Astrocyte (in vitro differentiated cells and primary cell): ENCODE data around the gene ODF4. TPM values are rescaled to one million over a fixed set of nuclear protein-coding genes. Genes with fewer than 3 reads are reported as not detected.

Experiments used
- DNase-seq: peaks from one replicate; pipeline ENCODE4 v3.0.0-alpha.2; 2010; ENCODE audit warnings: low read depth
- FAIRE-seq: peaks from 2 replicates; lab custom pipeline; 2011; peaks lifted over from hg19 to GRCh38; lab: Jason Lieb, UNC
- H2AFZ ChIP-seq: 2 replicates; pipeline ENCODE4 v1.6.0; 2012; ENCODE audit warnings: low read depth, low read length, inconsistent platforms
- H3K27ac ChIP-seq: 2 replicates; pipeline ENCODE4 v1.5.1; 2011; ENCODE audit warnings: low read depth, low read length, inconsistent platforms
- H3K27me3 ChIP-seq: 2 replicates; pipeline ENCODE4 v1.6.0; 2011; ENCODE audit warnings: low read length, inconsistent platforms; ENCODE audit not compliant: insufficient read depth
- H3K36me3 ChIP-seq: 2 replicates; pipeline ENCODE4 v1.5.1; 2011; ENCODE audit warnings: low read length, inconsistent platforms; ENCODE audit not compliant: insufficient read depth
- H3K4me1 ChIP-seq: 2 replicates; pipeline ENCODE4 v1.5.1; 2011; ENCODE audit warnings: low read length, inconsistent platforms; ENCODE audit not compliant: insufficient read depth
- H3K4me2 ChIP-seq: 2 replicates; pipeline ENCODE4 v1.6.0; 2012; ENCODE audit warnings: low read length, inconsistent platforms
- H3K4me3 ChIP-seq: 2 replicates; pipeline ENCODE4 v1.5.1; 2011; ENCODE audit warnings: low read depth, mild to moderate bottlenecking, low read length, inconsistent platforms; ENCODE audit not compliant: insufficient read depth
- H3K79me2 ChIP-seq: 2 replicates; pipeline ENCODE4 v1.6.0; 2012; ENCODE audit warnings: mild to moderate bottlenecking, low read length, inconsistent platforms; ENCODE audit not compliant: insufficient read depth
- H3K9ac ChIP-seq: 2 replicates; pipeline ENCODE4 v1.6.0; 2012; ENCODE audit warnings: mild to moderate bottlenecking, low read length, inconsistent platforms
- H3K9me3 ChIP-seq: 2 replicates; pipeline ENCODE4 v1.5.1; 2012; ENCODE audit warnings: low read depth, mild to moderate bottlenecking, low read length, inconsistent platforms; ENCODE audit not compliant: insufficient read depth
- H4K20me1 ChIP-seq: 2 replicates; pipeline ENCODE4 v1.6.0; 2012; ENCODE audit warnings: low read length, inconsistent platforms; ENCODE audit not compliant: insufficient read depth
- H3K27ac Mint-ChIP-seq: one replicate; pipeline ENCODE4 v1.8.0; 2021; ENCODE audit warnings: mild to moderate bottlenecking, mixed read lengths; ENCODE audit not compliant: unreplicated experiment
- H3K27me3 Mint-ChIP-seq: one replicate; pipeline ENCODE4 v1.8.0; 2021; ENCODE audit warnings: low read depth, mixed read lengths; ENCODE audit not compliant: unreplicated experiment
- H3K36me3 Mint-ChIP-seq: one replicate; pipeline ENCODE4 v1.8.0; 2021; ENCODE audit warnings: low read depth, mixed read lengths; ENCODE audit not compliant: unreplicated experiment
- H3K4me1 Mint-ChIP-seq: one replicate; pipeline ENCODE4 v1.8.0; 2021; ENCODE audit warnings: low read depth, mixed read lengths; ENCODE audit not compliant: unreplicated experiment
- H3K4me3 Mint-ChIP-seq: one replicate; pipeline ENCODE4 v1.8.0; 2021; ENCODE audit warnings: mild to moderate bottlenecking, moderate library complexity, mixed read lengths; ENCODE audit not compliant: unreplicated experiment
- H3K9me3 Mint-ChIP-seq: one replicate; pipeline ENCODE4 v1.8.0; 2021; ENCODE audit warnings: mild to moderate bottlenecking, mixed read lengths; ENCODE audit not compliant: unreplicated experiment
- EZH2 ChIP-seq: IDR thresholded peaks from 2 replicates; pipeline ENCODE4 v1.6.1; 2012; ENCODE audit warnings: mild to moderate bottlenecking, low read length, inconsistent platforms; ENCODE audit not compliant: insufficient read depth
- total RNA-seq: library from RNA; stranded (reverse); gene quantifications from 2 replicates; pipeline ENCODE4 v1.2.1, GENCODE V29; 2021
- TF ChIP-seq, protein P1 (sequence below): IDR thresholded peaks from 2 replicates; pipeline ENCODE4 v1.5.1; 2011; ENCODE audit warnings: low read depth, mild to moderate bottlenecking, inconsistent platforms, low read length, moderate library complexity; ENCODE audit not compliant: insufficient read depth

Gene ODF4
- total RNA-seq, 1 donor from 2014 or later, result not detected

DNA sequence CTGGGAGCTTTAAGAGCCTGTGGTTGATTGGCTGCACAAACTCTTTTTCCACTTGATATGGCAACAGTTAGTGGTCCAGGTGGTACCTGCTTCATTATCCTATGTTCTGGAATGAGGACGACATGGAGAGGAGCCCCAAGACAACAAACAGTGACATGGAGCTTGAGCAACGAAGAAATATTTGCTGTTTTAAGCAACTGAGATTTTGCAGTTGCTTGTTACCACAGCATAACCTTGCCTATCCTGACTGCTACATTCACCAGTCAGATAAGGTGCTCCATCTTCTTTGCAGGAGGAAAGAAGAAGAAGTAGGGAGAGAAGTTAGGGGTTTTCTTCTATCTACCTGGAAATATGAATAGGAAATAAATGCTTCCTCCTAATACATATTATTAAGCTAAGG is 7.5 kb upstream of the ODF4 start:
- FAIRE-seq (no peak), DNase-seq (no peak)
- H3K36me3 Mint-ChIP-seq, result no peaks in the 10 kb centered on the region
- no peaks in the 10 kb centered on the region for H3K9me3 Mint-ChIP-seq
- H3K27ac ChIP-seq, result no peak overlapping the region
- H3K27ac Mint-ChIP-seq, result no peak overlapping the region
- H3K4me2 ChIP-seq, result no peak overlapping the region
- H3K36me3 ChIP-seq, result no peaks in the 10 kb centered on the region
- H3K4me3 Mint-ChIP-seq, result no peak overlapping the region
- no peaks in the 10 kb centered on the region for H3K9me3 ChIP-seq
- no peaks in the 10 kb centered on the region for H3K4me1 Mint-ChIP-seq
- H3K79me2 ChIP-seq, result no peaks in the 10 kb centered on the region
- no peak overlapping the region for H3K9ac ChIP-seq
- no peaks in the 10 kb centered on the region for H4K20me1 ChIP-seq
- peaks cover 6% of the 10 kb centered on the region for H3K27me3 Mint-ChIP-seq
- no peak overlapping the region for H3K4me3 ChIP-seq
- H3K4me1 ChIP-seq, result no peaks in the 10 kb centered on the region
- TF ChIP-seq EZH2, result no peak
- TF ChIP-seq, protein P1, sequence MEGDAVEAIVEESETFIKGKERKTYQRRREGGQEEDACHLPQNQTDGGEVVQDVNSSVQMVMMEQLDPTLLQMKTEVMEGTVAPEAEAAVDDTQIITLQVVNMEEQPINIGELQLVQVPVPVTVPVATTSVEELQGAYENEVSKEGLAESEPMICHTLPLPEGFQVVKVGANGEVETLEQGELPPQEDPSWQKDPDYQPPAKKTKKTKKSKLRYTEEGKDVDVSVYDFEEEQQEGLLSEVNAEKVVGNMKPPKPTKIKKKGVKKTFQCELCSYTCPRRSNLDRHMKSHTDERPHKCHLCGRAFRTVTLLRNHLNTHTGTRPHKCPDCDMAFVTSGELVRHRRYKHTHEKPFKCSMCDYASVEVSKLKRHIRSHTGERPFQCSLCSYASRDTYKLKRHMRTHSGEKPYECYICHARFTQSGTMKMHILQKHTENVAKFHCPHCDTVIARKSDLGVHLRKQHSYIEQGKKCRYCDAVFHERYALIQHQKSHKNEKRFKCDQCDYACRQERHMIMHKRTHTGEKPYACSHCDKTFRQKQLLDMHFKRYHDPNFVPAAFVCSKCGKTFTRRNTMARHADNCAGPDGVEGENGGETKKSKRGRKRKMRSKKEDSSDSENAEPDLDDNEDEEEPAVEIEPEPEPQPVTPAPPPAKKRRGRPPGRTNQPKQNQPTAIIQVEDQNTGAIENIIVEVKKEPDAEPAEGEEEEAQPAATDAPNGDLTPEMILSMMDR, result no peak
- no peak overlapping the region for H2AFZ ChIP-seq
- H3K27me3 ChIP-seq, result peaks cover 2% of the 10 kb centered on the region

DNA sequence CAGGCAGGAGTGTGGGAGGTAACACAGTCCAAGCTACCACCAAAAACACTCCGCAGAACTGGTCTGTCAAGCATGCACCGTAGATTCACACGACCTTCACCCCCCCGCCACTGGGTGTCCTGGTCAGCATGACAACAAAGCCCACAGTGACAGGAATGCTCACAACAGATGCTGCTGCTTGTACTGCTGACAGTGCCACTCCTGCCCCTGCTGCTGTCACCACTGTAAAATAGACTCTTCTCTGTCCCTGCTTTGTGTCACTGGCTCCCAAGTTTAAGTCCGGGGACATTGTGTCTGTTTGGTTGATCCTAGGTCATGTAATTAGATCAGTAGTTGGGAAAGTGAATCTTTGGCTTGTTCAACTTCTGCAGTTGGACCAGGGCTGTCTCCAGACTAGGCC is 7.0 kb upstream of the ODF4 start:
- no peak overlapping the region for H3K27ac ChIP-seq
- DNase-seq, result no peak
- no peak overlapping the region for H3K27ac Mint-ChIP-seq
- H2AFZ ChIP-seq, result no peak overlapping the region
- H3K36me3 Mint-ChIP-seq, result no peaks in the 10 kb centered on the region
- H3K9me3 ChIP-seq, result no peaks in the 10 kb centered on the region
- no peaks in the 10 kb centered on the region for H3K9me3 Mint-ChIP-seq
- no peak overlapping the region for H3K4me2 ChIP-seq
- TF ChIP-seq, protein P1, result no peak
- TF ChIP-seq EZH2, result no peak
- peaks cover 5% of the 10 kb centered on the region for H3K27me3 ChIP-seq
- FAIRE-seq, result no peak
- peaks cover 3% of the 10 kb centered on the region for H3K27me3 Mint-ChIP-seq
- no peak overlapping the region for H3K4me3 ChIP-seq
- H3K9ac ChIP-seq, result no peak overlapping the region
- H3K4me1 ChIP-seq, result no peaks in the 10 kb centered on the region
- H3K4me3 Mint-ChIP-seq, result no peak overlapping the region
- H3K4me1 Mint-ChIP-seq, result no peaks in the 10 kb centered on the region
- no peaks in the 10 kb centered on the region for H3K79me2 ChIP-seq
- H3K36me3 ChIP-seq, result no peaks in the 10 kb centered on the region
- H4K20me1 ChIP-seq, result no peaks in the 10 kb centered on the region

DNA sequence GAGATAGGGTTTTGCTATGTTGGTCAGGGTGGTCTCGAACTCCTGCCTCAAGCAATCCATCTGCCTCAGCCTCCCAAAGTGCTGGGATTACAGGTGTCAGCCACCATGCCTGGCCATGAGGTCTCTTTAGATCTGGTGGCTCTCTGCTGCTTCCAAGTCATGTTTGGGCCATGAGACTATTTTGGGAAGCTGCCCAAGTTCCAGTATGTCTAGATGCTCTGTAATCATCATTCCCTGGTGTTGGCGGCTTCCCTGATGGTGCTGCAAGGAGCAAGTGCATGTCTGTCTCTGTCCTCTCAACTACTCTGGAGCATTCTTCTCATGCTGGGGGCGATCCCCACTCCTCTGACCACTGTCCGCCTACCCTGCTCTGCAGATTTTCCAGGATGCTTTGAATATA is 6.4 kb upstream of the ODF4 start:
- Mint-ChIP-seq H3K27me3 (peaks cover 8% of the 10 kb centered on the region), H3K36me3 (no peaks in the 10 kb centered on the region), H3K4me1 (no peaks in the 10 kb centered on the region), H3K4me3 (no peak overlapping the region), H3K27ac (no peak overlapping the region), H3K9me3 (no peaks in the 10 kb centered on the region)
- FAIRE-seq, result no peak
- no peak for DNase-seq
- Histone ChIP-seq H3K4me2 (no peak overlapping the region), H2AFZ (no peak overlapping the region), H3K27ac (no peak overlapping the region), H3K36me3 (no peaks in the 10 kb centered on the region), H4K20me1 (no peaks in the 10 kb centered on the region), H3K9ac (no peak overlapping the region), H3K4me3 (no peak overlapping the region), H3K79me2 (no peaks in the 10 kb centered on the region), H3K4me1 (no peaks in the 10 kb centered on the region), H3K27me3 (peaks cover 11% of the 10 kb centered on the region), H3K9me3 (no peaks in the 10 kb centered on the region)
- TF ChIP-seq EZH2, result no peak
- TF ChIP-seq, protein P1, result no peak
